Amygdala (tissue), 56 donors: ENCODE measurements around the gene PIK3R1.
"Not testable (repeated sequence)": the region's sequence is repeated elsewhere in the genome, so short reads cannot be mapped to it uniquely, and the experiment has no call there.

Experiments
- DNase-seq, 56 donors: peaks; one replicate each; lab custom pipeline; 2025; lab: John Stamatoyannopoulos, UW

PIK3R1 gene

GRCh38 chr5:68191083-68191791 is 24.3 kb upstream of the PIK3R1 start:
- no peak for DNase-seq

DNA sequence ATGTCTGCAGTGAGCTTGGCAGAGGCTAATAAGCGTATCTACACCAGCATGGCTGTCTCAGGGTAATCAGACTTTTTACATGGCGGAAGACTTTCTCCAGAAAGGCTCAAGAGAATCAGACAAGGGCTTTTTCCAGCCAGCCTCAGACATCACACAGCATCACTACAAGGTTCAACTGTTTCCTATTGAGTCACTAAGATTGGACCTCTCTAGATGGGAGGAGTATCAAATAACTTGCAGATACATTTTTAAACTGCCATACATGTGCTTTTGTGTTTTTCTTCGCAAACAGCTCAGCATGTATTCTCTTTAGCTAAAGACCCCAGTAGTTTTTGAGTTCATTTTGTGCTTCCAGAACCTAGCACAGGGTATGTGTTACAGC is 22.9 kb upstream of the PIK3R1 start:
- no peak for DNase-seq

GRCh38 chr5:68193481-68194036 is 22.0 kb upstream of the PIK3R1 start:
- no peak for DNase-seq

DNA sequence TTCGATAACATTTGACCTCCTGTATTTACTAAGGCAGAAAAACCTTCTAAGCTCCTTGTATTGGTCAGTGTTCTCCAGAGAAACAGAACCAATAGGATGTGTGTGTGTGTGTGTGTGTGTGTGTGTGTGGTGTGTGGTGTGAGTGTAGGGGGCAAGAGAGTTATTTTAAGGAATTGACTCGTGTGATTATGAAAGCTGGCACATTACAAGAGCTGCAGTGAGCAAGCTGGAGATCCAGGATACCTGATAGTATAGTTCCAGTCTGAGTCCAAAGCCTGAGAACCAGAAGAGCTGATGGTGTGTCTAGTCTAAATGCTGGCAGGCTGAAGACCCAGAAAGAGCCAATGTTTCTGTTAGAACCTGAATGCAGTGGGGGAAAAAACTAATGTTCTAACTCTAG is 21.2 kb upstream of the PIK3R1 start:
- DNase-seq: no peak

DNA sequence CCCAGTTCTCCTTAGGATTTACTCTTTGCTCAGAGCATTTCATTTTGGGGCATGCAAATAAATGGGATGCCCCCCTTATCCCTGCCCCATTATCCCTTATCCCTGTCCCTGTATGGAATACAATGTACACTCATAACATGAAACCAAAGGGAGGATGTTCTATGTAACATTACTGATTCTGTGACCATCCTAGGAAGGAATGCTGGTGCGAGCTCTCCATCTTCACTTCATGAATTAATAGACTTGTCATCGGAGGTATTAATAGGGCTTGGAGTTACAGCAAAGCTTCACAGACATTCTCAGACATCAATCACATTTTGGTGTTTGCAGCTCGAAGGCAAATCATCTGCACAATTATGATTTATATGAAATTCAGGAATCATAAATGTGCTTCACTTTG is 20.4 kb upstream of the PIK3R1 start:
- no peak for DNase-seq

DNA sequence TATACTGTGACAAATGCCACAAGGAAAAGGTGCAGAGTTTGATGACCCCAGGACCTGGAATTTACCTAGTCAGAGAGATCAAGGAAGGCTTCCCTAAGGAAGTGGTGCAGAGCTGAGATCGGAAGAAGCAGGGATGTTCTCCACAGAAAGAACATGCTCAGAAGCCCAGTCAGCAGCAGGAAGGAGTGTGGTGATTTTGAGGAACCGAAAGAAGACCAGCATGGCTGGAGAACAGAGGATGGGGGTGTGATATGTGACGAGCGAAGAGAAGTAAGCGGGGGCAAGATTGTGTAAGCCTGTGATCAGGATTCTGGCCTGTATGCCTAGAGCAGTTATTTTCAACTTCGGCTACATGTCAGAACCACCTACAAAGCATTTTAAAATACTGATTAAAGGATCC is 18.7 kb upstream of the PIK3R1 start:
- peak in 15 of 56 donors; percentile 6 to 55 (median 23) for DNase-seq

DNA sequence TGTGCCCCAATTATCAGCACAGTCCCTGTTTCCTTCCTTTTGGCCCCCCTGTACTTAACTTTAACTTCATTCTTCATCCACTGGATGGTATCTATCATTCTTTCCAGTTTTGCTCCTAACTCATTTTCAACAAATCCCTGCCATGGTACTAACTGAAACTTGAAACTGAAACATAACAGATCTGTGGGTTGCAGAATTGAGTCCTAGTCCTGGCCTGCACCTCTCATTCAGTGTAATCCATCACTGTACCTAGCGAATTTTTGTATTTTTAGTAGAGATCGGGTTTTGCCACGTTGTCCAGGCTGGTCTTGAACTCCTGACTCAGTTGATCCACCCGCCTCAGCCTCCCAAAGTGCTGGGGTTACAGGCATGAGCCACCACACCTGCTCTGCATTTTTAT is 15.3 kb upstream of the PIK3R1 start:
- no peak for DNase-seq

DNA sequence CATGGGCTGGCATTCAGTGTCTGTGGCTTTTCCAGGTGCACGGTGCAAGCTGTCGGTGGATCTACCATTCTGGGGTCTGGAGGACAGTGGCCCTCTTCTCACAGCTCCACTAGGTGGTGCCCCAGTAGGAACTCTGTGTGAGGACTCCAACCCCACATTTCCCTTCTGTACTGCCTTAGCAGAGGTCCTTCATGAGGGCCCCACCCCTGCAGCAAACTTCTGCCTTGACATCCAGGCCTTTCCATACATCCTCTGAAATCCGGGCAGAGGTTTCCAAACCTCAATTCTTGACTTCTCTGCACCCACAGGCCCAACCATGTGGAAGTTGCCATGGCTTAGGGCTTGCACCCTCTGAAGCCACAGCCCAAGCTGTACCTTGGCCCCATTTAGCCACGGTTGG is 4.9 kb upstream of the PIK3R1 start:
- not testable (repeated sequence) for DNase-seq

DNA sequence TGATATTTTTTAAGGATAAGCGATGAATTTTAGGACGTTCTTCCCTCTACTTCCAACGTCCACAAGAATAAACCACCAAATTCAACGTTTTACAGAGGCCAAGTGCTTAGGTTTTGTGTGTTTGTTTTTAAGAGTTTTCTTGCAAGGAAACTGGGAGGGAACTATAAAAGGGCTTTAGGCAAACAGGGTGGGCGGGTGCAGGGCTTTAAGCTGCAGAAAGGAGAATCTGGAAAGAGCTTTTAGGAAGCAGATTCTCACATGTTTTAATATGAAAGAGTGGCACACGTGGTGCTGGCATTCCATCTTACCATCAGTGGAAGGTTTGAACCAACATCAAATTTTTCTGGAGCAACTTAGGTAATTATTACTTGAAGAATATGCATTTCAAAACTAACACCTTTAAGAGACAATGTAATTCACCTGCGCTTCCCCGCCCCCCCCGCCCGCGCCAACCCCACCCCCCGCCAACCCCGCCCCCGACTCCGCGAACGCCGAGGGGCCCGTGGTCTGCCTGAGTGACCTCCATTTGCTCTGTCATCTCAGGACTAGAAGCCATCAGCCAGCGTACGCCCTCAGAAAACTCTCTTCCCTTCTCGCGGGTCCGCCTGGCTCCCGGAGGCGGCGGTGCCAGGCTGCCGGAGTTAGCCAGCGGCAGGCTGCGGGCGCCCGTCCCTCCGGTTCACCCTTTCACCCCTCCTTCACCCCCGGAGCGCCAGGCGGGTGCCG is 911 bp upstream of the PIK3R1 start:
- DNase-seq: peak in 4 of 56 donors; percentile 14 to 53 (median 33)

- DNase-seq: peak in 3 of 56 donors; percentile 55 to 80 (median 56)
Observed at GRCh38 chr5:68215898-68216244, 315 bp downstream of the PIK3R1 start.

- peak in 35 of 56 donors; percentile 3 to 71 (median 51) for DNase-seq
Observed at GRCh38 chr5:68216245-68217046, 890 bp downstream of the PIK3R1 start.

DNA sequence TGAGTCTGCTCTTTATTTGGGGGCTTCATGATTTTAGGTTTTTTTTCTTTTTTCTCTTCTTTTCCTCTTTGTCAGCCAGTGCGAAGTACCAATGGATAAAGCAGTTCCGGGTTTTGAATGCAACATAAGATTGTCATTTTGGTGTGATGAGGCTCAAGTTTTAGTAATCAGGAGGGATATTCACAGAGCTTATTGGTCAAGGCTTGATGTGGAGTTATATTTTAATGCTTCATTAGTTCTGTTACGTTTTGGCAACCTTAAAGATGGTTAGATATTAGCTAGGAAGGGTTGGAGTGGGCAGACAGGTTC is 1.4 kb downstream of the PIK3R1 start:
- no peak for DNase-seq

DNA sequence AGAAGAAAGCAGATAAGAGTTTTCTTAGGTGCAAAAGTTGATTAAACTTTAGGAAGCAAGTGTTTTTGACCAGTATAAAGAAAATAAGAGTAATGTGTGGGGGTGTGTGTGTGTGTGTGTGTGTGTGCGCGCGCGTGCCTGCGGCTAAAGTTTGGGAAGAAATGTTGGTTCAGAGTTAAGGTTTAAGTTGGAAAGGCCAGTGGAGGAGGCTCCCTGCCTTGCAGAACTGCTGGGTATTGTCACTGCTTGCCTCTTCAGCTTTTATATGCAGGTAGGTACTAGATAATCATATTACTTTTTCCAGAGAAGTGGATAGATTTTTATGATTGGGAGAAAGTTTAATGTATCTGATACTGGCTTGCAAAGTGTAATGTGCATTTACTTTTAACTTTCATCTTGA is 2.0 kb downstream of the PIK3R1 start:
- DNase-seq: no peak

- no peak for DNase-seq
Observed at GRCh38 chr5:68219161-68219816, 3.7 kb downstream of the PIK3R1 start.

DNA sequence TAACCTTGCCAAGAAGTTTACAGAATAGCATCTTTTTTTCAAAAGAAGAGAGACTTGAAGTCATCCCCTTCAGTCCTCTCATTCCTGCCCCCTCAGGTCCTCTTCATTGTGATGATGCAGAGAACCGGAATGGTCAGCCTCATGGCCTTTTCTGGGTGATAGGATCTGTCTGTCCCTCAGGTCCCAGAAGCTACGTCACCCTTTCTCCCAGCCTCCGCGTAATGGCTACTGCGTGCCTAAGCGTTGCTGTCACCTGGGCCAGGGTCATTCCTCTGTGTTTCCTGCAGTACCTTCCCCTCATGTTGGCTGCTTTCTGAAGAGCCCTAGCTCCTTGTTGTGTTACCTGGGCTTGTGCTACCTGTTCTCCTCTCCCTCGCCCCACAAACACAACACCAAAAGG is 4.7 kb downstream of the PIK3R1 start:
- DNase-seq: no peak

GRCh38 chr5:68220914-68221313 is 5.4 kb downstream of the PIK3R1 start:
- DNase-seq: no peak

- no peak for DNase-seq
Observed at GRCh38 chr5:68221488-68221887, 5.9 kb downstream of the PIK3R1 start.

DNA sequence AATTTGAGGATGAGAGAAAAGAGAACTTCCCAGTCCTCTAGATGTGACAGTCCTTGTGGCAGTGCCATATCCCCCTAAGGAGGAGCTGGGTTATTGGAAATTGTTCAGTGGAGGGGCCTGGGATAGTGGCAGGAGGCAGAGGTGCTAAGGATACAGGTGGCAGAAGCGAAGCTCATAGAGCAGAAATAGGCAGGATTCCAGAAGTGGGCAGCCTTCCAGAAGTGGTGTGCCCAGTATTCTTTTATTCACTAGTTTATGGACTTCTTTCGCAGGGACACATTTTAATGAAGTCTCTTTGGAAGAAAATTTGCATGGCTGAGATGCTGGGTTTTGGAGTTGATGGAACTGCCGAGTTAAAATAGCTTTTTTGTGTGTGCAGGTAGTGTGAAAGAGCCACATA is 6.8 kb downstream of the PIK3R1 start:
- DNase-seq: peak in 1 of 56 donors; percentile 22

- no peak for DNase-seq
Observed at GRCh38 chr5:68222824-68223354, 7.3 kb downstream of the PIK3R1 start.

GRCh38 chr5:68223904-68224303 is 8.3 kb downstream of the PIK3R1 start:
- no peak for DNase-seq
